Cardiac fibroblast (primary cell): Measurements from ENCODE around the gene ELN.
"Not testable (repeated sequence)": the region's sequence is repeated elsewhere in the genome, so short reads cannot be mapped to it uniquely, and the experiment has no call there.

Source experiments
- DNase-seq, 2 donors: peaks; one replicate each; pipeline versions ENCODE4 v3.0.0 to v3.0.0-alpha.2; 2010; ENCODE audit warnings: low read depth in 2 of 2
- H3K4me3 ChIP-seq, 2 donors: replicated peaks in 1 of 2; 1 replicate in 1 of 2; 2 replicates in 1 of 2; pipeline ENCODE4 v1.5.1; 2011; ENCODE audit warnings: low read depth in 2 of 2, low read length in 2 of 2, mild to moderate bottlenecking in 2 of 2, moderate library complexity in 1 of 2
- CTCF ChIP-seq: IDR thresholded peaks from one replicate; pipeline ENCODE4 v1.5.1; 2011; ENCODE audit warnings: low read depth, mild to moderate bottlenecking, low read length, inconsistent platforms

Gene ELN

GRCh38 chr7:74006451-74007241 is 21.3 kb upstream of the ELN start:
- no peak for TF ChIP-seq CTCF
- H3K4me3 ChIP-seq = no peak overlapping the region
- DNase-seq = peak; percentile 16 to 51

- no peak for DNase-seq
- no peak for TF ChIP-seq CTCF
- H3K4me3 ChIP-seq = no peak overlapping the region
Measured at GRCh38 chr7:74007242-74007567, 20.8 kb upstream of the ELN start.

DNA sequence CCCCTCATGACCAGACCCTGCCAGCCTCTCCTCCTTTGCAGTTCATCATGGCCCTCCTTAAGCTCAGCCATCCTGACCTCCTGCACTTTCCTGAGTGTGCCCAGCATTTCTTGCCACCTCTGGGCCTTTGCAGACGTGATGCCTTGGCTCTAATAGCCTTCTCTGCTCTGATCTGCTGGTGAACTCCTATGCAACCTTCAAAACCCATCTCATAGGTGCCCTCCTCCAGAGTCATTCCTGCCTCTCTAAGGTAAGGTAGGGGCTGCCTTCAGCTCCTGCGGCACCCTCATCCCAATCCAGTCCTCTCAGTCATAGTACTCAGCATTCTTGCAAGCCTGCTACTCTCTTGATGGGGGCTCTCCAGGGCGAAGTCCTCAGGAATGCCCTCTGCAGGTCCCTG is 19.3 kb upstream of the ELN start:
- DNase-seq = no peak
- TF ChIP-seq CTCF = no peak
- no peak overlapping the region for H3K4me3 ChIP-seq

GRCh38 chr7:74009719-74010118 is 18.3 kb upstream of the ELN start:
- no peak for TF ChIP-seq CTCF
- DNase-seq = no peak
- H3K4me3 ChIP-seq = no peak overlapping the region

DNA sequence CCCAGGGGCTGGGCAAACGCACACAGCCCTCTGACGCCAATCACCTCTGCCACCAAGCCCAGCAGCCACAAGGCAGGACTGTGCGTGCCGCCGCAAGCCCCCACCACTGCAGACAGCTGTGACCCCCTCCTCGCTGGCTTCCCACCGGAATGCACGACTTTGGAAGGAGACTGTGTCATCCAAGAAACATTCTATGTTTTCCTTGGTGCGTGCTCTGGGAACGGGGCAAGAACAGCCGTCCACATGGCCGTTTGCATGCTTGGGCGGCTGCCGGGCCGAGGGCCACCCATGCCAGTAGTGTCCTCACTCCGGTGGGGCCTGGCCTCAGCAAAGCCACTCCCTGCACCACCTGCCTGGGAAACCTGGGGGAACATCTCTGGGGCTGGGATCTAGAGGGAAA is 17.6 kb upstream of the ELN start:
- H3K4me3 ChIP-seq = no peak overlapping the region
- DNase-seq = no peak
- no peak for TF ChIP-seq CTCF

DNA sequence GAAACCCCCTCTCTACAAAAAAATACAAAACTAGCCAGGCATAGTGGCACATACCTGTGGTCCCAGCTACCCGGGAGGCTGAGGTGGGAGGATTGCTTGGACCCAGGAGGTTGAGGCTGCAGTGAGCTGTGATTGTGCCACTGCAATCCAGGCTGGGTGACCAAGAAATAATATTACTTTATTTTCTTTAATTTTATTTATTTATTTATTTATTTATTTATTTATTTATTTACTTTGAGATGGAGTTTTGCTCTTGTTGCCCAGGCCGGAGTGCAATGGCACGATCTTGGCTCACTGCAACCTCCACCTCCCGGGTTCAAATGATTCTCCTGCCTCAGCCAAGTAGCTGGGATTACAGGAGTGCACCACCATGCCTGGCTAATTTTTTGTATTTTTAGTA is 16.6 kb upstream of the ELN start:
- not testable (repeated sequence) for DNase-seq, H3K4me3 ChIP-seq

- H3K4me3 ChIP-seq = no peak overlapping the region
- peak in 1 of 2 donors; percentile 66 for DNase-seq
- no peak for TF ChIP-seq CTCF
Measured at GRCh38 chr7:74012842-74013249, 15.1 kb upstream of the ELN start.
